HCT116 (cell line): Measurements from ENCODE around the gene ZNF107. TPM values are rescaled to one million over a fixed set of nuclear protein-coding genes. Genes with fewer than 3 reads are reported as not detected.

Source experiments
- ATAC-seq: fragments of 200-7000 bp; cut with Tn5 transposase; 2 replicates; pipeline ENCODE4 v1.9.1; 2020; ENCODE audit warnings: mild to moderate bottlenecking, moderate library complexity
- BruUV-seq: library from RNA; stranded (reverse); fragments of 400-500 nt; replicated peaks from 2 replicates; lab custom pipeline; 2021; lab: Mats Ljungman, UMichigan
- CTCF ChIA-PET: fragments of 300-600 bp; sonication (Branson Sonifier 250); formaldehyde crosslinking; loops from one replicate; lab custom pipeline; 2021; ENCODE audit warnings: antibody characterized with exemption; lab: Charles Lee
- POLR2A ChIA-PET: fragments of 300-600, 350-600 bp; sonication (Branson Sonifier 250); formaldehyde crosslinking; loops from one replicate; lab custom pipeline; 2021; ENCODE audit warnings: antibody characterized with exemption; lab: Charles Lee
- RAD21 ChIA-PET, 2 experiments: fragments of 300-600 bp; sonication (Branson Sonifier 250); formaldehyde crosslinking; loops; one replicate each; lab custom pipeline; 2023; ENCODE audit warnings: low total read pairs in 2 of 2; ENCODE audit not compliant: uncharacterized antibody in 2 of 2, unreplicated experiment in 2 of 2, low non-redundant PET in 1 of 2; lab: Charles Lee
- DNase-seq: peaks from one replicate; pipeline ENCODE4 v3.0.0-alpha.2; 2010; ENCODE audit warnings: low read depth, low spot score
- H2AFZ ChIP-seq: fragments of 200-600 bp; shearing (Covaris generic), sonication (generic); 2 replicates; pipeline ENCODE4 v1.6.1; 2017; ENCODE audit warnings: low read depth, mixed run types, mixed read lengths, antibody characterized with exemption, low read length; ENCODE audit not compliant: poor library complexity, severe bottlenecking
- H3K27ac ChIP-seq: 2 replicates; pipeline ENCODE4 v1.5.1; 2012; ENCODE audit warnings: low read depth, low read length
- H3K27me3 ChIP-seq: fragments of 200-600 bp; sonication (generic); 2 replicates; pipeline ENCODE4 v1.6.1; 2016; ENCODE audit warnings: mixed run types, low read length, mixed read lengths; ENCODE audit not compliant: insufficient read depth
- H3K36me3 ChIP-seq, 2 experiments: fragments of 200-500 bp in 1 of 2; fragments of 200-600 bp in 1 of 2; sonication (Bioruptor generic) in 1 of 2; sonication (generic) in 1 of 2; 2 replicates each; pipeline versions ENCODE4 v1.5.1 to v1.6.1; 2014 to 2016; ENCODE audit warnings: low read length in 2 of 2, inconsistent platforms in 1 of 2, mixed read lengths in 1 of 2, mixed run types in 1 of 2; ENCODE audit not compliant: insufficient read depth in 2 of 2, control insufficient read depth in 1 of 2
- H3K4me1 ChIP-seq, 2 experiments: fragments of 200-600 bp in 1 of 2; sonication (generic) in 1 of 2; 2 replicates each; pipeline versions ENCODE4 v1.5.1 to v1.6.1; 2012 to 2017; ENCODE audit warnings: low read length in 2 of 2, inconsistent platforms in 1 of 2, mild to moderate bottlenecking in 1 of 2, mixed read lengths in 1 of 2, mixed run types in 1 of 2, moderate library complexity in 1 of 2; ENCODE audit not compliant: insufficient read depth in 2 of 2, control insufficient read depth in 1 of 2
- H3K4me2 ChIP-seq: fragments of 200-600 bp; sonication (generic); 2 replicates; pipeline ENCODE4 v1.6.1; 2017; ENCODE audit warnings: mixed run types, low read length, mixed read lengths
- H3K4me3 ChIP-seq, 2 experiments: fragments of 200-600 bp in 1 of 2; sonication (generic) in 1 of 2; replicated peaks in 1 of 2; 2 replicates each; pipeline ENCODE4 v1.5.1; 2011 to 2016; ENCODE audit warnings: low read length in 2 of 2, control low read depth in 1 of 2, low read depth in 1 of 2, mild to moderate bottlenecking in 1 of 2, mixed read lengths in 1 of 2, mixed run types in 1 of 2
- H3K79me2 ChIP-seq: fragments of 200-600 bp; sonication (generic); 2 replicates; pipeline ENCODE4 v1.6.1; 2017; ENCODE audit warnings: mild to moderate bottlenecking, mixed run types, low read length, moderate library complexity, mixed read lengths; ENCODE audit not compliant: insufficient read depth
- H3K9ac ChIP-seq: fragments of 200-600 bp; sonication (generic); 2 replicates; pipeline ENCODE4 v1.6.1; 2016; ENCODE audit warnings: low read length, mixed read lengths
- H3K9me2 ChIP-seq: fragments of 200-600 bp; sonication (generic), shearing (Covaris generic); 2 replicates; pipeline ENCODE4 v1.6.1; 2017; ENCODE audit warnings: mixed run types, mild to moderate bottlenecking, moderate library complexity; ENCODE audit not compliant: insufficient read depth
- H3K9me3 ChIP-seq, 2 experiments: fragments of 200-500 bp in 1 of 2; fragments of 200-600 bp in 1 of 2; sonication (Bioruptor generic) in 1 of 2; sonication (generic) in 1 of 2; 2 replicates each; pipeline ENCODE4 v1.6.1; 2014 to 2017; ENCODE audit warnings: low read length in 2 of 2, mixed read lengths in 2 of 2, inconsistent platforms in 1 of 2, low read depth in 1 of 2, mild to moderate bottlenecking in 1 of 2, mixed run types in 1 of 2, moderate library complexity in 1 of 2; ENCODE audit not compliant: control insufficient read depth in 1 of 2, insufficient read depth in 1 of 2
- H4K20me1 ChIP-seq: fragments of 200-600 bp; sonication (generic), shearing (Covaris generic); 2 replicates; pipeline ENCODE4 v1.6.1; 2017; ENCODE audit warnings: mixed run types, mild to moderate bottlenecking, moderate library complexity; ENCODE audit not compliant: insufficient read depth
- CEBPB ChIP-seq: IDR thresholded peaks from 2 replicates; pipeline ENCODE4 v1.6.1; 2012; ENCODE audit warnings: low read depth
- CTCF ChIP-seq, 3 experiments: fragments of 200-600 bp in 1 of 3; sonication (generic) in 1 of 3; IDR thresholded peaks in 2 of 3; conservative IDR thresholded peaks in 1 of 3; 2 replicates each; pipeline ENCODE4 v1.5.1; 2012 to 2017; ENCODE audit warnings: low read depth in 2 of 3, low read length in 2 of 3, antibody characterized with exemption in 1 of 3, borderline replicate concordance in 1 of 3, control low read depth in 1 of 3, mild to moderate bottlenecking in 1 of 3, mixed read lengths in 1 of 3, mixed run types in 1 of 3, moderate library complexity in 1 of 3; ENCODE audit not compliant: insufficient read depth in 1 of 3
- EGR1 ChIP-seq: IDR thresholded peaks from 2 replicates; pipeline ENCODE4 v1.6.1; 2012; ENCODE audit warnings: low read depth
- EZH2 ChIP-seq: fragments of 200-600 bp; sonication (generic); IDR thresholded peaks from 2 replicates; pipeline ENCODE4 v1.6.1; 2017; ENCODE audit warnings: antibody characterized with exemption, mixed run types
- EZH2phosphoT487 ChIP-seq: fragments of 200-600 bp; IDR thresholded peaks from 2 replicates; pipeline ENCODE4 v1.6.1; 2018; ENCODE audit warnings: antibody characterized with exemption, borderline replicate concordance
- FOSL1 ChIP-seq: IDR thresholded peaks from 2 replicates; pipeline ENCODE4 v1.6.1; 2012; ENCODE audit warnings: low read depth
- JUND ChIP-seq: IDR thresholded peaks from 2 replicates; pipeline ENCODE4 v1.6.1; 2012
- MAX ChIP-seq: IDR thresholded peaks from 2 replicates; pipeline ENCODE4 v1.6.1; 2012
- POLR2AphosphoS5 ChIP-seq: IDR thresholded peaks from 2 replicates; pipeline ENCODE4 v1.6.1; 2011; ENCODE audit warnings: mild to moderate bottlenecking, low read depth, low read length, moderate library complexity
- SRF ChIP-seq: IDR thresholded peaks from 2 replicates; pipeline ENCODE4 v1.6.1; 2012; ENCODE audit warnings: low read depth
- ZBTB33 ChIP-seq: IDR thresholded peaks from 2 replicates; pipeline ENCODE4 v1.6.1; 2011; ENCODE audit warnings: mild to moderate bottlenecking, low read length, moderate library complexity; ENCODE audit not compliant: insufficient replicate concordance; ENCODE audit errors: extremely low read depth
- ZFX ChIP-seq: fragments of 450-650 bp; IDR thresholded peaks from 2 replicates; pipeline ENCODE4 v1.6.1; 2017
- intact Hi-C: fragments of 100-400 bp; cut with micrococcal nuclease; formaldehyde crosslinking; loops from 2 replicates; pipeline ENCODE4 v1.10.0; 2022
- total RNA-seq: library from RNA; stranded (reverse); gene quantifications from one replicate; pipeline ENCODE4 v1.2.1, GENCODE V29; 2021; ENCODE audit not compliant: unreplicated experiment

Gene ZNF107
- total RNA-seq, 1 experiment from 2014 or later: 6.2 TPM

GRCh38 chr7:64744680-64745079, 78.7 kb downstream of the ZNF107 start (continued):
- TF ChIP-seq ZFX (no peak), CTCF (IDR thresholded peaks at IDR 0.05 in 2 of 3, conservative IDR thresholded peaks at IDR 0.05 in 1 of 3; ENCODE audit: borderline replicate concordance in 1 of 3, insufficient read depth in 1 of 3, low read depth in 2 of 3, low read length in 2 of 3) (no peak)

- no TSS peak for BruUV-seq
Observed at GRCh38 chr7:64747802-64748201, 81.9 kb downstream of the ZNF107 start.

GRCh38 chr7:64753032-64753431, 87.1 kb downstream of the ZNF107 start:
- Histone ChIP-seq H3K79me2 (no peaks in the 10 kb centered on the region), H3K9me3 (no peaks in the 10 kb centered on the region), H3K9ac (no peak overlapping the region), H3K9me2 (no peaks in the 10 kb centered on the region), H3K4me3 (no peak overlapping the region), H3K36me3 (no peaks in the 10 kb centered on the region), H3K4me2 (no peak overlapping the region), H4K20me1 (no peaks in the 10 kb centered on the region), H3K27me3 (no peaks in the 10 kb centered on the region), H3K27ac (no peak overlapping the region), H3K4me1 (no peaks in the 10 kb centered on the region), H2AFZ (no peak overlapping the region)
- BruUV-seq: no TSS peak
- DNase-seq: no peak
- ATAC-seq: no peak
- CTCF ChIA-PET: no interaction called here
- POLR2A ChIA-PET: no interaction called here
- RAD21 ChIA-PET: no interaction called here
- intact Hi-C loops: no loop called here
- TF ChIP-seq JUND: no peak
- no peak for TF ChIP-seq EGR1
- no peak for TF ChIP-seq ZBTB33
- no peak for TF ChIP-seq EZH2
- TF ChIP-seq SRF: no peak
- TF ChIP-seq POLR2AphosphoS5: no peak
- TF ChIP-seq ZFX: no peak
- TF ChIP-seq MAX: no peak
- TF ChIP-seq EZH2phosphoT487: no peak
- no peak for TF ChIP-seq FOSL1
- TF ChIP-seq CTCF (IDR thresholded peaks at IDR 0.05 in 2 of 3, conservative IDR thresholded peaks at IDR 0.05 in 1 of 3; ENCODE audit: borderline replicate concordance in 1 of 3, insufficient read depth in 1 of 3, low read depth in 2 of 3, low read length in 2 of 3): no peak

More at GRCh38 chr7:64747802-64748201, 81.9 kb downstream of the ZNF107 start:
- no peaks in the 10 kb centered on the region for H3K27me3 ChIP-seq
- H3K4me1 ChIP-seq: no peaks in the 10 kb centered on the region
- POLR2A ChIA-PET: no interaction called here
- no peak overlapping the region for H3K9ac ChIP-seq
- CTCF ChIA-PET: no interaction called here
- intact Hi-C loops: no loop called here
- no peaks in the 10 kb centered on the region for H3K79me2 ChIP-seq
- no peaks in the 10 kb centered on the region for H3K9me2 ChIP-seq
- ATAC-seq: no peak
- no peak overlapping the region for H3K4me3 ChIP-seq
- H4K20me1 ChIP-seq: no peaks in the 10 kb centered on the region
- H3K9me3 ChIP-seq: no peaks in the 10 kb centered on the region
- no peak overlapping the region for H3K27ac ChIP-seq
- no peak overlapping the region for H3K4me2 ChIP-seq
- no peak overlapping the region for H2AFZ ChIP-seq
- RAD21 ChIA-PET: no interaction called here
- no peaks in the 10 kb centered on the region for H3K36me3 ChIP-seq
- no peak for TF ChIP-seq ZFX
- TF ChIP-seq EZH2: no peak
- no peak for TF ChIP-seq JUND
- TF ChIP-seq CEBPB: no peak
- TF ChIP-seq SRF: no peak
- TF ChIP-seq, all 23 proteins: peak for 0
- DNase-seq: no peak
